Left hindlimb (tissue), 1 donor: ENCODE data around the gene PPM1E.
"Not testable (repeated sequence)": the region's sequence is repeated elsewhere in the genome, so short reads cannot be mapped to it uniquely, and the experiment has no call there.

ENCODE experiments used
- DNase-seq: peaks from one replicate; pipeline ENCODE4 v3.0.0-alpha.2; 2018

The PPM1E gene

GRCh38 chr17:58957725-58958073 is 202.0 kb downstream of the PPM1E start:
- not testable (repeated sequence) for DNase-seq

- DNase-seq: no peak
These were observed 204.4 kb downstream of the PPM1E start for GRCh38 chr17:58960068-58960467.

GRCh38 chr17:58965221-58965620 is 209.6 kb downstream of the PPM1E start:
- no peak for DNase-seq

- DNase-seq: no peak
These were observed 210.6 kb downstream of the PPM1E start for GRCh38 chr17:58966208-58966607.

GRCh38 chr17:58968426-58969061 is 212.9 kb downstream of the PPM1E start:
- DNase-seq: peak; percentile 57

GRCh38 chr17:58969156-58969555 is 213.5 kb downstream of the PPM1E start:
- no peak for DNase-seq

- no peak for DNase-seq
These were observed 214.0 kb downstream of the PPM1E start for GRCh38 chr17:58969612-58970011.

- no peak for DNase-seq
These were observed 215.2 kb downstream of the PPM1E start for GRCh38 chr17:58970609-58971450.

GRCh38 chr17:58974354-58974753 is 218.7 kb downstream of the PPM1E start:
- no peak for DNase-seq

GRCh38 chr17:58976541-58976940 is 220.9 kb downstream of the PPM1E start:
- DNase-seq: no peak

GRCh38 chr17:58980706-58981481 is 225.2 kb downstream of the PPM1E start:
- no peak for DNase-seq

GRCh38 chr17:58982626-58983025 is 227.0 kb downstream of the PPM1E start:
- DNase-seq: no peak

GRCh38 chr17:58985367-58985766 is 229.7 kb downstream of the PPM1E start:
- no peak for DNase-seq

- DNase-seq: no peak
These were observed 230.3 kb downstream of the PPM1E start for GRCh38 chr17:58985971-58986370.

GRCh38 chr17:58989629-58990028 is 234.0 kb downstream of the PPM1E start:
- no peak for DNase-seq

GRCh38 chr17:58991718-58992331 is 236.2 kb downstream of the PPM1E start:
- DNase-seq: no peak

- no peak for DNase-seq
These were observed 237.7 kb downstream of the PPM1E start for GRCh38 chr17:58993311-58993710.

- no peak for DNase-seq
These were observed 239.7 kb downstream of the PPM1E start for GRCh38 chr17:58995247-58995940.

- no peak for DNase-seq
These were observed 241.3 kb downstream of the PPM1E start for GRCh38 chr17:58996968-58997367.

- no peak for DNase-seq
These were observed 242.3 kb downstream of the PPM1E start for GRCh38 chr17:58997756-58998553.

GRCh38 chr17:58998871-58999270 is 243.2 kb downstream of the PPM1E start:
- no peak for DNase-seq

- DNase-seq: no peak
These were observed 243.8 kb downstream of the PPM1E start for GRCh38 chr17:58999500-58999899.
